Caco-2 (cell line): ENCODE results near the gene PTGDR. TPM values are rescaled to one million over a fixed set of nuclear protein-coding genes. Genes with fewer than 3 reads are reported as not detected.

ENCODE experiments used
- BruUV-seq: library from RNA; stranded (reverse); fragments of 400-500 nt; replicated peaks from 2 replicates; lab custom pipeline; 2021; lab: Mats Ljungman, UMichigan
- CTCF ChIA-PET: fragments of 300-600 bp; sonication (Branson Sonifier 250); formaldehyde crosslinking; loops from one replicate; lab custom pipeline; 2022; ENCODE audit warnings: antibody characterized with exemption; lab: Charles Lee
- POLR2A ChIA-PET: fragments of 300-600 bp; sonication (Branson Sonifier 250); formaldehyde crosslinking; loops from one replicate; lab custom pipeline; 2022; ENCODE audit warnings: antibody characterized with exemption; lab: Charles Lee
- DNase-seq, 2 experiments: peaks; one replicate each; pipeline versions ENCODE4 v3.0.0 to v3.0.0-alpha.2; 2020 to 2022
- H3K27me3 ChIP-seq: replicated peaks from 2 replicates; pipeline ENCODE4 v1.6.0; 2011; ENCODE audit warnings: low read length; ENCODE audit not compliant: control insufficient read depth, insufficient read depth
- H3K36me3 ChIP-seq: 2 replicates; pipeline ENCODE4 v1.5.1; 2011; ENCODE audit warnings: low read length; ENCODE audit not compliant: control insufficient read depth, insufficient read depth
- H3K4me1 ChIP-seq: fragments of 250-450 bp; sonication (Bioruptor Pico); 2 replicates; pipeline ENCODE4 v1.5.1; 2020; ENCODE audit warnings: mild to moderate bottlenecking
- H3K4me3 ChIP-seq: 2 replicates; pipeline ENCODE4 v1.5.1; 2011; ENCODE audit warnings: low read depth, mild to moderate bottlenecking, control low read depth, low read length
- H3K9me3 ChIP-seq: fragments of 250-450 bp; sonication (Bioruptor Pico); 2 replicates; pipeline ENCODE4 v1.5.1; 2020; ENCODE audit warnings: mild to moderate bottlenecking, moderate library complexity
- H3K27ac Mint-ChIP-seq: one replicate; pipeline ENCODE4 v1.8.0; 2022; ENCODE audit warnings: mixed read lengths; ENCODE audit not compliant: unreplicated experiment
- H3K27me3 Mint-ChIP-seq: one replicate; pipeline ENCODE4 v1.8.0; 2022; ENCODE audit warnings: mixed read lengths; ENCODE audit not compliant: insufficient read depth, unreplicated experiment
- H3K36me3 Mint-ChIP-seq: one replicate; pipeline ENCODE4 v1.8.0; 2022; ENCODE audit warnings: mild to moderate bottlenecking, mixed read lengths; ENCODE audit not compliant: insufficient read depth, unreplicated experiment
- H3K4me1 Mint-ChIP-seq: one replicate; pipeline ENCODE4 v1.8.0; 2022; ENCODE audit warnings: low read depth, mixed read lengths; ENCODE audit not compliant: unreplicated experiment
- H3K4me3 Mint-ChIP-seq: one replicate; pipeline ENCODE4 v1.8.0; 2022; ENCODE audit warnings: mild to moderate bottlenecking, moderate library complexity, mixed read lengths; ENCODE audit not compliant: unreplicated experiment
- H3K9me3 Mint-ChIP-seq: one replicate; pipeline ENCODE4 v1.8.0; 2022; ENCODE audit warnings: mixed read lengths; ENCODE audit not compliant: unreplicated experiment
- intact Hi-C: fragments of 100-400 bp; cut with micrococcal nuclease; formaldehyde crosslinking; loops from one replicate; pipeline ENCODE4 v1.10.0; 2022; ENCODE audit not compliant: unreplicated experiment
- total RNA-seq: library from RNA; stranded (reverse); gene quantifications from 2 replicates; pipeline ENCODE4 v1.2.3, GENCODE V29; 2022
- TF ChIP-seq, protein P1 (sequence below), 2 experiments: fragments of 200-600 bp in 1 of 2; IDR thresholded peaks; 1 replicate in 1 of 2; 2 replicates in 1 of 2; pipeline versions ENCODE4 v1.5.1 to v1.8.0; 2011 to 2022; ENCODE audit warnings: antibody characterized with exemption in 1 of 2, control low read depth in 1 of 2, inconsistent platforms in 1 of 2, low read depth in 1 of 2, low read length in 1 of 2, mild to moderate bottlenecking in 1 of 2, moderate library complexity in 1 of 2; ENCODE audit not compliant: insufficient read depth in 1 of 2, severe bottlenecking in 1 of 2, unreplicated experiment in 1 of 2

The PTGDR gene
- total RNA-seq, 1 experiment from 2014 or later, result 0.41 TPM

DNA sequence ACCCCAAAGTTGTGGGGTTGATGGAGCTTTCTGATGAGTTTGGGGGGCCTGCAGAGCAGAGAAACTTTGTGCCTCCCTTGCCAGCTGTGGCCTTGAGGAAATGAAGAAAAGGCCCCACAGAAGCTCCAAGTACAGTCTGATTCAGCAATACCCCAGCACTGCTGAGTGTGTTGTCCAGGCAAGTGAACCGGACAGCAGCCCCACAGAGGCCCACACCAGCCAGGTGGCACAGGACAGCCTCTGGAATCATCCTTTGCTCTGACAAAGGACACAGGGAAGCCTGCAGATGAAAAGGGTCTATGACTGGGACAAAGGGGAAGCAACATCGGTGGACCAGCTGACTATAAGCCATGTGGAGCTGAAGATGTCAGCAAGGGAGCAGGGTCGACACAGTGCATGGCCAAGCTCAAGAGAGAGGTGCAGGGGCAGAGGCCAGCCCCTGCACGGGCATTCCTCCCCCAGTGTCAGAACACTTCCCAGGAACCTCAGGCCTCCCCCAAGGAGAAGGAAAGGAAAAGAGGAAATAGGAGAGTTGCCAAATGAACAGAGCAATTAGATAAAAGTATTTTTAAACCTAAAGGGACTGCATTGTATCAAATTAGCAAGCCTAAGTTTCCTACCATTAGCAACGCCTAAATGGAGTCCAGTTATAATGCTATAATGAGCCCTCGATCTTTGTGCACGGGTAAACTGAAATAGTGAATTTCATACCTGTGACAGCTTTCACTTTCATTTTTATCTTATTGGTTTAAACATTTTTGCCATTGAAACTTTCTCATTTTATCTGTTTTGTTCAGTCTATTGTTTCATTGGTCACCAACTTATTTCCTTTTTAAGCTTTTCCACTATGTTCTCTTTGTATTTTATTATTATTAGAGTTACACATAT, 46.3 kb upstream of the PTGDR start:
- Histone ChIP-seq H3K36me3 (no peaks in the 10 kb centered on the region), H3K4me1 (no peaks in the 10 kb centered on the region), H3K9me3 (0 out of 2 replicates have a peak, but pooled peaks cover 3% of the 10 kb centered on the region), H3K27me3 (no peaks in the 10 kb centered on the region), H3K4me3 (no peak overlapping the region)
- Mint-ChIP-seq H3K4me1 (peaks cover 11% of the 10 kb centered on the region), H3K4me3 (no peak overlapping the region), H3K27ac (no peak overlapping the region), H3K9me3 (peaks cover 14% of the 10 kb centered on the region), H3K27me3 (no peaks in the 10 kb centered on the region), H3K36me3 (no peaks in the 10 kb centered on the region)
- ChIA-PET POLR2A (no interaction called here), CTCF (no interaction called here)
- no peak for DNase-seq
- intact Hi-C loops, result no loop called here
- no TSS peak for BruUV-seq
- TF ChIP-seq, protein P1, sequence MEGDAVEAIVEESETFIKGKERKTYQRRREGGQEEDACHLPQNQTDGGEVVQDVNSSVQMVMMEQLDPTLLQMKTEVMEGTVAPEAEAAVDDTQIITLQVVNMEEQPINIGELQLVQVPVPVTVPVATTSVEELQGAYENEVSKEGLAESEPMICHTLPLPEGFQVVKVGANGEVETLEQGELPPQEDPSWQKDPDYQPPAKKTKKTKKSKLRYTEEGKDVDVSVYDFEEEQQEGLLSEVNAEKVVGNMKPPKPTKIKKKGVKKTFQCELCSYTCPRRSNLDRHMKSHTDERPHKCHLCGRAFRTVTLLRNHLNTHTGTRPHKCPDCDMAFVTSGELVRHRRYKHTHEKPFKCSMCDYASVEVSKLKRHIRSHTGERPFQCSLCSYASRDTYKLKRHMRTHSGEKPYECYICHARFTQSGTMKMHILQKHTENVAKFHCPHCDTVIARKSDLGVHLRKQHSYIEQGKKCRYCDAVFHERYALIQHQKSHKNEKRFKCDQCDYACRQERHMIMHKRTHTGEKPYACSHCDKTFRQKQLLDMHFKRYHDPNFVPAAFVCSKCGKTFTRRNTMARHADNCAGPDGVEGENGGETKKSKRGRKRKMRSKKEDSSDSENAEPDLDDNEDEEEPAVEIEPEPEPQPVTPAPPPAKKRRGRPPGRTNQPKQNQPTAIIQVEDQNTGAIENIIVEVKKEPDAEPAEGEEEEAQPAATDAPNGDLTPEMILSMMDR (IDR thresholded peaks at IDR 0.05; ENCODE audit: insufficient read depth in 1 of 2, low read depth in 1 of 2, low read length in 1 of 2, severe bottlenecking in 1 of 2, unreplicated experiment in 1 of 2), result no peak

- BruUV-seq, result no TSS peak
- POLR2A ChIA-PET, result no interaction called here
- CTCF ChIA-PET, result no interaction called here
These were observed 44.6 kb upstream of the PTGDR start for GRCh38 chr14:52222901-52223300.

GRCh38 chr14:52227619-52228222, 39.8 kb upstream of the PTGDR start:
- peak overlapping the region; percentile 60 for H3K4me3 Mint-ChIP-seq
- H3K4me3 ChIP-seq, result peak overlapping the region; percentile 6; the same call in 1 of the 2 replicates
- peaks cover 23% of the 10 kb centered on the region for H3K9me3 Mint-ChIP-seq
- no peaks in the 10 kb centered on the region for H3K36me3 ChIP-seq
- DNase-seq, result peak; percentile 77 to 82
- H3K27me3 Mint-ChIP-seq, result no peaks in the 10 kb centered on the region
- H3K27ac Mint-ChIP-seq, result peak overlapping the region; percentile 75
- ChIA-PET POLR2A (interaction anchor here (0.5 kb wide), 1 partner anchor 12 kb away, joined by 6 read pairs; no protein-coding TSS in a partner anchor), CTCF (no interaction called here)
- TSS peak; percentile 77 for BruUV-seq
- H3K4me1 Mint-ChIP-seq, result peaks cover 11% of the 10 kb centered on the region
- no peaks in the 10 kb centered on the region for H3K36me3 Mint-ChIP-seq
- peaks cover 6% of the 10 kb centered on the region for H3K9me3 ChIP-seq
- H3K27me3 ChIP-seq, result no peaks in the 10 kb centered on the region
- peaks cover 16% of the 10 kb centered on the region for H3K4me1 ChIP-seq
- TF ChIP-seq, protein P1 (IDR thresholded peaks at IDR 0.05; ENCODE audit: insufficient read depth in 1 of 2, low read depth in 1 of 2, low read length in 1 of 2, severe bottlenecking in 1 of 2, unreplicated experiment in 1 of 2), result no peak
- intact Hi-C loops, result loop anchor here (1.0 kb wide), 1 partner anchor 48 kb away; no protein-coding TSS in a partner anchor

More at GRCh38 chr14:52222901-52223300, 44.6 kb upstream of the PTGDR start:
- H3K36me3 ChIP-seq, result no peaks in the 10 kb centered on the region
- H3K4me1 Mint-ChIP-seq, result peaks cover 11% of the 10 kb centered on the region
- no peaks in the 10 kb centered on the region for H3K27me3 ChIP-seq
- TF ChIP-seq, protein P1 (IDR thresholded peaks at IDR 0.05; ENCODE audit: insufficient read depth in 1 of 2, low read depth in 1 of 2, low read length in 1 of 2, severe bottlenecking in 1 of 2, unreplicated experiment in 1 of 2), result no peak
- H3K9me3 ChIP-seq, result 0 out of 2 replicates have a peak, but pooled peaks cover 3% of the 10 kb centered on the region
- no peaks in the 10 kb centered on the region for H3K36me3 Mint-ChIP-seq
- peaks cover 14% of the 10 kb centered on the region for H3K9me3 Mint-ChIP-seq
- no peak for DNase-seq
- H3K4me1 ChIP-seq, result peaks cover 4% of the 10 kb centered on the region
- no peak overlapping the region for H3K4me3 ChIP-seq
- no peaks in the 10 kb centered on the region for H3K27me3 Mint-ChIP-seq
- H3K27ac Mint-ChIP-seq, result no peak overlapping the region
- intact Hi-C loops, result no loop called here
- H3K4me3 Mint-ChIP-seq, result no peak overlapping the region
